Choroid plexus epithelial cell (primary cell): ENCODE data around the gene ERFE.

Source experiments
- DNase-seq: peaks from one replicate; pipeline ENCODE4 v3.0.0-alpha.2; 2010; ENCODE audit warnings: low read depth
- H3K4me3 ChIP-seq: 2 replicates; pipeline ENCODE4 v1.5.1; 2011; ENCODE audit warnings: low read depth, mild to moderate bottlenecking, control low read depth, low read length, moderate library complexity
- CTCF ChIP-seq: conservative IDR thresholded peaks from 2 replicates; pipeline ENCODE4 v1.5.1; 2011; ENCODE audit warnings: low read depth, mild to moderate bottlenecking, control low read depth, inconsistent platforms, low read length, moderate library complexity

The ERFE gene

DNA sequence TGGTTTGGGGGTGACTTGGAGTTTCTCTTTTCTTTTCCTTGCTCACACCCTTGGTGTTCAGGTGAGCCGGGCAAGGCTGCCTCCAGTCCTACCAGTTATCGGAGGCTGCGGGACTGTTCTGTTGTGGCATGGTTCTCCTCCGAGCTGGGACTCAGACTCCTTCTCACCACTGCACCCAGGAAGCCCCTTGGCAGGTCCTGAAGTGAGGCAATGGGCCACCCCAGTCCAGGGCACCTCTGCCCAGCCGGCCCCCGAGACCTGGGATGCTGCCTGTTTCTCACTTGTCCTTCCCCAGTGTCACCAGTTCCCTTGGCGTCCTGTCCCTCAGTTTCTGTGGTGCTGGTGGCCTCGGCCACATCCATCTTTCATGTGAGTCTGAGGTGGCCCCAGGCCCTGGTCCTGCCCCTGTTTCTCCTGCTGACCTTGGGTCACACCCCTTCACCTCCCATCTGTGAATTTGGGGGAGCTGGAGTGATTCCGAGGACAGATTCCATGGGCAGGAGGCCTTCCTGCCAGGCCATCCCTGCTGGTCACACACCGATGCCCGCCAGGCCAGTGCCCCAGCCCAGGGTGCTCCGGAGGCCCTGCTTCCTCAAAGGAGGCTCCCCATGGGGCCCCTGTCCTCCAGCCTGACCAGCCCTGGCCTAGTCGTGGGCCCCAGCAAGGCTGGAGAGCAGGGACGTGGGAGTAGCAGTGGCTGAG is 26.9 kb upstream of the ERFE start:
- TF ChIP-seq CTCF, result no peak
- DNase-seq, result no peak
- no peak overlapping the region for H3K4me3 ChIP-seq

DNA sequence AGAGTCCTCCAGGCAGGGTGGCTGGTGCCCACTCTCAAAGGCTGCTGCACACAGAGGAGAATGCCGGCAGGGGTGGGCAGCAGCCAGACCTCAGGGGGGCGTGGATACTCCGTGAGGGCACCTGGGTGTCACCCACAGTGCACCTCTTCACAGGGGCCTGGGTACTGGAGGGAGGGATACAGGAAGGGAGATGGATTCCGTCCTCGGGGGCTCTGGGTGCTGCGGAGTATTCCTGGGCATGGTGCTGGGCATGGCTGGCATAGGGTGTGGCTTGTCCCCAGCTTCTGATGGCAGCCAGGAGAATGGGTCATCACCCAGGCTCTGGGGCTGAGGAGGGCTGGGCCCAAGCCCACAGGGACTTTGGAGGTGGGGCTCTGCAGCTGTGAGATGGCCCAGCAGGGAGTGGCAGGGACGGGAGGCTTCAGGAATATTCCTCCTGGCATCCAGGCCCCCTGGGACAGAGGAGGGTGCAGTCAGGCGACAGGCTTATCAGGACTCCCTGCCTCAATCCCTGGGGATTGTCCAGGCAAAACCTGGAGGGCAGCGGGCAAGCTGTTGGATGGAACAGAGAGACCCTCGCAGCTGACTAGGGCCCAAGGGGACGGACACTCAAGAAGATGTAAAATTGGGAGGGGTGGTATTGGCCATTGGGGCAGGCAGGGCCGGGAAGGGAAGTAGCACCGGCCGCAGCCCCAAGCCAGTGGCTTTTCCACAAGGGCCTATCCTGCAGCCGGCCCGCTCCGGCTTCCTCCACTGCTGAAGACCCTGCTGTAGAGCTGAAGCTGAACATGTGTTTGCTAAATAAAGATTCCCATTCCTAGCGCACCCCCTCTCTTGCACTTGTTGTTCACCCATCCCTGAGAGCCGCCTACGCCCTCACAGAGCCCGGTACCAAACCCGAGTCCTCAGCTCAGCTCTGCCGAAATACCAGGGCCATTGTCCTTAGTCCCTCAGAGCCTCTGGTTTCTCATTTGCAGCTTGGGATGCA is 26.0 kb upstream of the ERFE start:
- no peak overlapping the region for H3K4me3 ChIP-seq
- no peak for DNase-seq
- no peak for TF ChIP-seq CTCF

DNA sequence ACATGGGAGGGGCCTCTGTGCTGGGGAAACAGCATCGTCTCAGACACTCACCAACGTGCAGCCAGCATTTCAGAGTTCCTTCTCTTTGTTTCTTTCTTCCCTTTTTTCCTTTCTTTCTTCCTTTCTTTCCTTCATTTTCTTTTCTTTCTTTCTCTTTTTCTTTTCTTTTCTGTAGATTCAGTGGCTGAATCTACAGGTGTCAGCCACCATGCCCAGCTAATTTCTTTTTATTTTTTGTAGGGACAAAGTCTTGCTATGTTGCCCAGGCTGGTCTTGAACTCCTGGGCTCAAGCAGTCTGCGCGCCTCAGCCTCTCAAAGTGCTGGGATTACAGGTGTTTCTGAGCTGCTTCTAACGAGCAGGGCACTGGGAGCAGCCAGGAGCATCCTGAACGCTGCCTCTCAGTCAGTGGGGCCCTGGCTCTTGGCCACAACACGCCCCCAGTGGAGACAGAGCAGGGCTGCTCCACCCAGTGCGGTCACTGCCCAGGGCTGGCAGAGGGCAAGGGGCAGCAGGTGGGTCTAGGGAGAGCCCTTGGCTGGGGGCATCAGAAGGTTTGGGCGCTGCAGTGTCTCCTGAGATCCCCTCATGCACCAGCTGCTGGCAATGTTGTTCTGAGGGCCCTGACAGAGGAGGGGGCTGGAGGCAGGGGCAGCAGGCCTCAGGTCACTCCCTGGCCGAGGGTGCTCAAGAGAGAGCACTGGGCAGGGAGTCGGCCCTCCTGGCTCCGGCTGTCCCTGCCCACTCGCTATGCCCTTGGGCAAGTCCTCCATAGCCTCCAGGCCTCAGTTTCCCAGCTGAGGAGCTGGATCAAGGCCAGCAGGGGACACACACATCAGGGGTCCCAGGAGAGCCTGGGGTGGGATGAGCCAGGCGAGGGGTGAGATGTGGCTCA is 25.0 kb upstream of the ERFE start:
- DNase-seq, result no peak
- no peak overlapping the region for H3K4me3 ChIP-seq
- no peak for TF ChIP-seq CTCF

- TF ChIP-seq CTCF, result no peak
Observed at GRCh38 chr2:238134393-238134785, 24.4 kb upstream of the ERFE start.

GRCh38 chr2:238135601-238136150 is 23.1 kb upstream of the ERFE start:
- DNase-seq, result no peak
- no peak for TF ChIP-seq CTCF
- H3K4me3 ChIP-seq, result no peak overlapping the region

More at GRCh38 chr2:238134393-238134785, 24.4 kb upstream of the ERFE start:
- no peak overlapping the region for H3K4me3 ChIP-seq
- DNase-seq, result no peak

DNA sequence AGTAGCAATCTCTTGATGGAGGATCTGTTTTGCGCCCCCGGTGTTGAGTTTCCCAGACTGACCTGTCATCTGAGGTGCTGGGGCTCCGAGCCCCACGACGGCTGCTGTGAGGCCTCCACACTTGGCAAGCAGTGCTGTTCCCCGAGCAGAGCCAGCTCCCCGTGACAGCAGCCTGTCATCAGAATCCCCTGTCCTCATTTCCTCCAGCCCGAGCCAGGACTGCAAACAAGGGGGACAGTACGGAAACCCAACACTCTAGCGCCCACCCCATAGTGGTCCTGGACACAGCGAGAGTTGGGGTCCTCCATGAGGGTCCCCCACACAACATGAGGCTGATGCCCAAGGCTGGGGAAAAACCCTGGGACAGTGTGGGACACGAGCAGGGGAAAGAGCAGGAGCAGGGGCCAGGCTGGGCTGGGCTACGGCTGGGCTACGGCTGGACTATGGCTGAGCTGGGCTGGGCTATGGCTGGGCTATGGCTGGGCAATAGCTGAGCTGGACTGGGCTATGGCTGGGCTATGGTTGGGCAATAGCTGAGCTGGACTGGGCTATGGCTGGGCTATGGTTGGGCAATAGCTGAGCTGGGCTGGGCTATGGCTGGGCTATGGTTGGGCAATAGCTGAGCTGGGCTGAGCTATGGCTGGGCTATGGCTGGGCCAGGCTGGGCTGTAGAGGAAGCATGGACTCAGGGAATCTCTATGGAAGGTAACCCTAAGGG is 21.8 kb upstream of the ERFE start:
- TF ChIP-seq CTCF, result no peak
- no peak overlapping the region for H3K4me3 ChIP-seq
- peak; percentile 89 for DNase-seq
